GM21717 (cell line): Measurements from ENCODE around the gene ELFN1.
"Not testable (repeated sequence)": the region's sequence is repeated elsewhere in the genome, so short reads cannot be mapped to it uniquely, and the experiment has no call there.

Experiments
- ATAC-seq: cut with Tn5 transposase; IDR thresholded peaks from one replicate; pipeline ENCODE4 v1.9.1; 2021; ENCODE audit warnings: mild to moderate bottlenecking, moderate library complexity; ENCODE audit not compliant: unreplicated experiment

ELFN1 gene

GRCh38 chr7:1707756-1708595 lies 37.9 kb downstream of the ELFN1 start:
- no peak for ATAC-seq

DNA sequence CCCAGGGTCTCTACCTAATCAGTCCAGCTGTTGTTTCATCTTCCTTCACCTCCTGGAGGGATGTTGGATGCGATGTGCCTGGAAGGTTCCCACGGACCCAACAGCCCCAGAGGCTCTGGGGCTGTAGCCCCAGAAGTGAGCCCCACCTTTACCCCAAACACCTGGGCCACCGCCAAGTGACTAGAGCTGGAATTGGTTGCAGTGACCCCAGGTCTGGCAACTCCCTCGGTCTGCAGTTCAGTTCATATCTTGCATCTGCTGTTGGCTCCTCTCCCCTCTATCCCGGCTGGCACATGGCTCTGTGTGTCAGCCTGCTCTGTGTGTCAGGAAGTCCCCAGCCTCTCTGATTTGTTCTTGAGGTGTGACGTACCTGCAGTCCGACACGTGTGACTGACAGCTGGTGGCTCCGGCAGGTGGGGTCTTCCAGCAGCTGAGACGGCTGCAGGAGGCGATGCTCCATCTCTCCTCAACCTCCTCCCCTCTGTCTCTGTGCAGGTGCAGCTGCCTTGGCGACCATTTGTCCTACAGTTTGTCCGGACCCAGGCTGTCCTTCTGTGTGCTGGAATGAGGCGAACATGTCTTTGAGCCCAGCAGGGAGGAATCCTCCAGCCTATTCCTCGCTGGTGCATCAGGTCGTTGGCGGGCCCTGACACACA lies 38.6 kb downstream of the ELFN1 start:
- no peak for ATAC-seq

GRCh38 chr7:1709281-1709680 lies 39.2 kb downstream of the ELFN1 start:
- no peak for ATAC-seq

- no peak for ATAC-seq
These were observed 39.8 kb downstream of the ELFN1 start for GRCh38 chr7:1709900-1710299.

GRCh38 chr7:1710936-1711335 lies 40.9 kb downstream of the ELFN1 start:
- no peak for ATAC-seq

GRCh38 chr7:1712907-1713501 lies 42.9 kb downstream of the ELFN1 start:
- no peak for ATAC-seq

DNA sequence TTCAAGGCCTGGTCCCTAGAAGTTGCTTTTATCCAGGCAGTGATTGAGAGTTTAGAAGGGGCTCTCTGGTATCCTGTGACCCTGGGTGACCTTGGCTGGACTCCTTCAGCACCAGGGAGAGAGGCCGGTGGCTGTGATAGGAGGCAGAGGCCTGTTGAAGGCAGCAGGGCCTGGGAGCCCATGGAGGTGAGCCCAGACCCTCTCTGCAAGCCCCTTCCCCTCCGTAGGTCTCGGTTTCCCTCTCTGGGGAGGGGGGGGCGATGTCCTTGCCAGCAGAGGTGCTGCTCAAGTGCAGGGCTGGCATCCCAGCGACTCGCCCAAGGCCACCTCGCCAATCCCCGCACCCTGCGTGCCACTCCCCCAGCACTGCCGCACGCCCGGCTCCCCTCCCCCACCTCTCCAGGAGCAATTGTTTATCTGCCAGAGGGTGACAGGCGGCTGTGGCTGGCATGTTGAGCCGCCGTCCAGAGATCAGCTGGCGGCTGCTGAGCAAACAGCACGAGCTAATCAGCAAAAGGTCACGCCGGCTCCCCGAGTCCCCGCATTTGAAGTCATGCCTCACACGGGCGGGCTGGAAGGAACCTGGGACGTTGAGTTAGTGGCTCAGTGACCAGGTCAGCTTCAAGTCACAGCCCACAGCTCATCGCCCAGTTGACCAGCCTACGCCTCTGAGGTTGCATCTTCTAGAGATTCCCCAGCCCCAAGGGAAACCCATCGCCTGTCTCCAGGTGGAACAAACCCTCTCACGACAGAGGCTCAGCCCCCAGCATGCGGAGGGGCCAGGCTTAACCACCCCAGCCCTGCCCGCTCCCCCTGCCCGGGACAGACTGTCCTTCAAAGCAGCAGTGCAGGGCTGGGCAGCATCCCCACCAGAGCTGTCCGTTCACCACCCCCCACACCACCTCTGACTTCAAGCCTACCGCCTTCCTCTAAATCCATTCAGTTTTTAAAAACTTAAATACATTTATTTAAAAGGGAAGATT lies 43.7 kb downstream of the ELFN1 start:
- ATAC-seq: no peak

DNA sequence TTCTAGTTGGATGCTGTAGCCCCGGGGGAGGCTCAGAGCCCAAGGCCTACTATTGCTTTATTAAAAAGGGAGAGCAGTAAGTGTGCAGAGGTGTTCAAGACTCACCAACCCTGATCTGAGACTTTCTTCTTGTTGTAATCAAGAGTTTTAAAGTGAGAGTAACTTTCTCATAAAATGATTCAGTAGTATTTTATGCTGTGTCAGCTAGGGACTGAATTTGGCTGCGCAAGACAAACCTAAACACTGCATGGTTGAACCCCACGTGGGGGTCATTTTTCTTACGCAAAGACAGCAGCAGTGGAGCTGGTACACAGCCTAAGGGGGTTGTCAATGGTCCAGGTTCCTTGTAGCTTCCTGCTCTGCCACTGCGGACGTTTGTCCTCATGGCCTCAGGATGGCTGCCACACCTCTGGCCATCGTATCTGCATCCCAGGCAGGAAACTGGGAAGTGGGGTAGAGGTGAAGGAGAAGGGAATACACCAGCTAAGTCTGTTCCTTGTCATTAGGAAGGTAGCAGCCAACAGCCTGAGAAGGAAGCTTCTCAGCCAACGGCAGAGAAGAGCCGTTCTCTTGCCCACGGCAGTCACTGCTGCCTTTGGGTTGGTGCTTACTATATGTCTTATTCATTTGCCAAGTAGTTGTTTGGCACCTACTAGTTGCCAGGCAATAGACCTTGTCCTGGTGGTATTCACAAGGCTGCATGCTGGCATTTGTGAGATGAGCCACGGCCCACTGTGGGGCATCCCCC lies 44.7 kb downstream of the ELFN1 start:
- ATAC-seq: no peak

- ATAC-seq: no peak
These were observed 45.2 kb downstream of the ELFN1 start for GRCh38 chr7:1715331-1715625.

DNA sequence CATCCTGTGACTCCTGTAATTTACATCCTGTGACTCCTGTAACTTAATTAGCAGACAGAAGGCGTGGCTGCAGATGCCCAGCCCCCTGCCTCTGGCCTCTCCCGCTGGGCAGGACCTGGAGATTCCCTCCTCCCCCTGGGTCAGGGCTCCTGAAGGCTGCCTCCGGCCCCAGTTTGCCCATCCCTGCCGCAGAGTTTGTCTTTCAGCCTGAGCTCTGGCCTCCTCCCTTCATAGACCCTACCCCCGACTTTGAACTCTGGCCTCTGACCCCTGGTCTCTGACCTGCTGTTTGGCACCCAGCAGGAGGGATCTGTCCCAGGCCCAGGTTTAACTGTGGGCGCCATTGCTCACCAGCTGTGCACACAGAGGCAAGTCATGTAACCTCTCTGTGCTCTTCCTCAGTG lies 45.6 kb downstream of the ELFN1 start:
- no peak for ATAC-seq

- ATAC-seq: no peak
These were observed 46.4 kb downstream of the ELFN1 start for GRCh38 chr7:1716263-1717094.

DNA sequence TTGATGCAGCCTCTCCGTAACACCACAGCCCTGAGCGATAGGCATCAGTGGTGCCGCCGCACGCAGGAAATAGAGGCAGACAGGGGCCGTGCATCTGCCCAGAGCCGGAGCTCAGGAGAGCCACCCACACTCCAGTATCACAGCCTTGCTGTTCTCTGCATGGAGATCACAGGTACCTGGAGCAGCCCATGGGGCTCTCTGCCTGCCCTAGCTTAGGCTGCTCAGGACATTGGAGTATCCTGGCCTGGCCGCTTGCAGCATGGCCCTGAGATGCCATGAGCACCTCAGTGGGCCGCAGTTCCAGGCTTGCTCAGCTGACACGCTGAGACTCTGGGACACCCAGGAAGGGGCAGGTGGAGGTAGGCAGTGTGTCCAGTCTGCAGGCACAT lies 47.0 kb downstream of the ELFN1 start:
- ATAC-seq: no peak

- ATAC-seq: no peak
These were observed 48.0 kb downstream of the ELFN1 start for GRCh38 chr7:1717903-1718676.

- not testable (repeated sequence) for ATAC-seq
These were observed 48.8 kb downstream of the ELFN1 start for GRCh38 chr7:1718850-1719249.

DNA sequence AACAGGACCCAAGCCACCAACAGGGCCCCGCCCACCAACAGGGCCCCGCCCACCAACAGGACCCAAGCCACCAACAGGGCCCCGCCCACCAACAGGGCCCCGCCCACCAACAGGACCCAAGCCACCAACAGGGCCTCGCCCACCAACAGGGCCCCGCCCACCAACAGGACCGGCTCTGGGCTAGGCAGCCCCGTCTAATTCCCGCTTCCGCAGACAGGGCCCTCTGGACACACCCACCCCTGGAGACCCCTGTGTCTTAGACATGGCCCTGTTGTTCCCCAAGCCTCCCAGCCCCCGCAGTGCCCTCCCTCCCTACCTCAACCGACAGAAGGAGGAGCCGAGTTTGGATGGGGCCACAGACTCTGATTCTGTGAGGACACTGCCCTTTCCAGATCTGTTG lies 49.2 kb downstream of the ELFN1 start:
- not testable (repeated sequence) for ATAC-seq

DNA sequence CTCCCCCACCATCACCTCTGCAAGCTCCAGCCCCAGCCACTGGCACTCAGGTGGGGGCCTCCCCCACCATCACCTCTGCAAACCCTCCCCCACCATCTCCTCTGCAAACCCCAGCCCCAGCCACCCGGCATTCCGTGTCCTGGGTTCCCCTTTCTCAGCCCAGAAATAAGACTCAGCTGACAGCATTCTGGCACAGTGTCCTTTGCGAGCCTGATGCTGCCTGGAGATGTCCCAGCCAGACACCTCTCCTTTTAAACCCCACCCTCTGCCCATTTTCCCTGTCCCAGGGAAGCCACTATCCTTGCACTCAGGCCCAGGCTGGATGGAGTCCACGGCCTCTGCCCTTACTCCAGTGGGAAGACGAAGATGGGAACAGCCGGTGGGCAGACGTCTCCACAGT lies 49.8 kb downstream of the ELFN1 start:
- no peak for ATAC-seq

GRCh38 chr7:1720326-1720725 lies 50.2 kb downstream of the ELFN1 start:
- ATAC-seq: no peak

- no peak for ATAC-seq
These were observed 51.1 kb downstream of the ELFN1 start for GRCh38 chr7:1721047-1721690.
